CD4-positive, alpha-beta T cell treated with Interleukin-15 for 4 hours (primary cell): ENCODE measurements around the gene KLHL29.

Source experiments
- DNase-seq: peaks from one replicate; pipeline ENCODE4 v3.0.0-alpha.2; 2020; ENCODE audit warnings: low spot score

KLHL29 gene

GRCh38 chr2:23493846-23494245 is 108.9 kb downstream of the KLHL29 start:
- DNase-seq = no peak

- DNase-seq = no peak
Observed at GRCh38 chr2:23494286-23494685, 109.3 kb downstream of the KLHL29 start.

GRCh38 chr2:23495661-23496114 is 110.7 kb downstream of the KLHL29 start:
- DNase-seq = no peak

- no peak for DNase-seq
Observed at GRCh38 chr2:23496456-23496855, 111.5 kb downstream of the KLHL29 start.

GRCh38 chr2:23497063-23497462 is 112.1 kb downstream of the KLHL29 start:
- no peak for DNase-seq

GRCh38 chr2:23497536-23497935 is 112.6 kb downstream of the KLHL29 start:
- DNase-seq = no peak

GRCh38 chr2:23498943-23499342 is 114.0 kb downstream of the KLHL29 start:
- no peak for DNase-seq

- no peak for DNase-seq
Observed at GRCh38 chr2:23499439-23499838, 114.5 kb downstream of the KLHL29 start.

- no peak for DNase-seq
Observed at GRCh38 chr2:23500836-23501235, 115.9 kb downstream of the KLHL29 start.

- DNase-seq = no peak
Observed at GRCh38 chr2:23502096-23502495, 117.1 kb downstream of the KLHL29 start.

GRCh38 chr2:23503097-23503496 is 118.1 kb downstream of the KLHL29 start:
- DNase-seq = no peak

GRCh38 chr2:23503682-23504081 is 118.7 kb downstream of the KLHL29 start:
- DNase-seq = no peak

GRCh38 chr2:23504591-23504990 is 119.6 kb downstream of the KLHL29 start:
- DNase-seq = no peak

GRCh38 chr2:23505218-23505983 is 120.4 kb downstream of the KLHL29 start:
- no peak for DNase-seq

- DNase-seq = no peak
Observed at GRCh38 chr2:23505984-23506380, 121.0 kb downstream of the KLHL29 start.

- DNase-seq = no peak
Observed at GRCh38 chr2:23506531-23507266, 121.7 kb downstream of the KLHL29 start.

GRCh38 chr2:23507267-23508065 is 122.5 kb downstream of the KLHL29 start:
- no peak for DNase-seq

GRCh38 chr2:23508066-23508390 is 123.0 kb downstream of the KLHL29 start:
- no peak for DNase-seq

- no peak for DNase-seq
Observed at GRCh38 chr2:23509103-23509502, 124.1 kb downstream of the KLHL29 start.

- DNase-seq = no peak
Observed at GRCh38 chr2:23509596-23510292, 124.8 kb downstream of the KLHL29 start.

GRCh38 chr2:23510471-23510870 is 125.5 kb downstream of the KLHL29 start:
- DNase-seq = no peak

- no peak for DNase-seq
Observed at GRCh38 chr2:23512778-23513177, 127.8 kb downstream of the KLHL29 start.
